WTC11 (cell line): Measurements from ENCODE around the gene ERG28.

ENCODE experiments used
- CREM ChIP-seq: sonication (generic); formaldehyde crosslinking; IDR thresholded peaks from 2 replicates; pipeline ENCODE4 v1.8.1; 2022; ENCODE audit warnings: mild to moderate bottlenecking, missing genetic modification reagents, moderate library complexity
- CTCF ChIP-seq: fragments of 200-600 bp; IDR thresholded peaks from 2 replicates; pipeline ENCODE4 v1.8.0; 2022; ENCODE audit warnings: antibody characterized with exemption
- JUN ChIP-seq: sonication (generic); formaldehyde crosslinking; IDR thresholded peaks from 2 replicates; pipeline ENCODE4 v1.8.0; 2023; ENCODE audit warnings: mild to moderate bottlenecking, missing genetic modification reagents
- MAX ChIP-seq: sonication (generic); formaldehyde crosslinking; IDR thresholded peaks from 2 replicates; pipeline ENCODE4 v1.8.0; 2022; ENCODE audit warnings: mild to moderate bottlenecking, missing genetic modification reagents
- SMAD3 ChIP-seq: sonication (generic); formaldehyde crosslinking; IDR thresholded peaks from 2 replicates; pipeline ENCODE4 v1.8.0; 2022; ENCODE audit warnings: missing genetic modification reagents, mild to moderate bottlenecking, borderline replicate concordance
- ZNF138 ChIP-seq: sonication (generic); formaldehyde crosslinking; conservative IDR thresholded peaks from 2 replicates; pipeline ENCODE4 v1.8.1; 2022; ENCODE audit warnings: mild to moderate bottlenecking, moderate library complexity, missing genetic modification reagents
- ZNF671 ChIP-seq: fragments of 250-450 bp; sonication (Bioruptor Pico); IDR thresholded peaks from 2 replicates; pipeline ENCODE4 v1.8.0; 2021; ENCODE audit warnings: mild to moderate bottlenecking

- no peak for TF ChIP-seq ZNF138 (CRISPR knock-in tag)
- TF ChIP-seq CTCF, result peak; percentile 98
- TF ChIP-seq SMAD3, result no peak
- TF ChIP-seq CREM (CRISPR knock-in tag), result no peak
- no peak for TF ChIP-seq JUN
- TF ChIP-seq MAX, result no peak
- TF ChIP-seq ZNF671 (CRISPR knock-in tag), result no peak
Observed at GRCh38 chr14:75654127-75654732, 6.4 kb downstream of the ERG28 start.
